GM23338 (cell line): ENCODE measurements around the gene CCDC134. TPM values are rescaled to one million over a fixed set of nuclear protein-coding genes. Genes with fewer than 3 reads are reported as not detected.

Source experiments
- ATAC-seq: fragments of 200-7000 bp; cut with Tn5 transposase; 3 replicates; pipeline ENCODE4 v1.9.1; 2020
- DNase-seq: peaks from one replicate; pipeline ENCODE4 v3.0.0-alpha.2; 2015; ENCODE audit warnings: low spot score
- H2AFZ ChIP-seq: fragments of 200-600 bp; sonication (generic); 2 replicates; pipeline ENCODE4 v1.8.0; 2016; ENCODE audit warnings: antibody characterized with exemption, mild to moderate bottlenecking, moderate library complexity
- H3F3A ChIP-seq: fragments of 200-600 bp; sonication (generic); replicated peaks from 2 replicates; pipeline ENCODE4 v1.8.0; 2017; ENCODE audit warnings: antibody characterized with exemption, mixed run types, low read depth
- H3K27ac ChIP-seq: fragments of 200-600 bp; sonication (generic); 2 replicates; pipeline ENCODE4 v1.6.1; 2016; ENCODE audit warnings: low read depth
- H3K27me3 ChIP-seq: fragments of 200-600 bp; sonication (generic); 2 replicates; pipeline ENCODE4 v1.8.0; 2016; ENCODE audit warnings: mild to moderate bottlenecking, mixed run types, moderate library complexity; ENCODE audit not compliant: insufficient read depth
- H3K36me3 ChIP-seq: fragments of 200-600 bp; sonication (generic); 2 replicates; pipeline ENCODE4 v1.8.0; 2016; ENCODE audit warnings: mild to moderate bottlenecking; ENCODE audit not compliant: insufficient read depth
- H3K4me1 ChIP-seq: fragments of 200-600 bp; sonication (generic); 2 replicates; pipeline ENCODE4 v1.8.0; 2016; ENCODE audit warnings: mild to moderate bottlenecking, moderate library complexity; ENCODE audit not compliant: insufficient read depth
- H3K4me2 ChIP-seq: fragments of 200-600 bp; sonication (generic); 2 replicates; pipeline ENCODE4 v1.7.1; 2017; ENCODE audit warnings: mixed run types
- H3K4me3 ChIP-seq: fragments of 200-600 bp; sonication (generic); 2 replicates; pipeline ENCODE4 v1.6.1; 2016; ENCODE audit warnings: mixed run types
- H3K79me2 ChIP-seq: fragments of 200-600 bp; sonication (generic); replicated peaks from 2 replicates; pipeline ENCODE4 v1.8.0; 2017; ENCODE audit warnings: mild to moderate bottlenecking; ENCODE audit not compliant: insufficient read depth
- H3K9me2 ChIP-seq: fragments of 200-600 bp; sonication (generic); 2 replicates; pipeline ENCODE4 v1.8.0; 2017; ENCODE audit not compliant: insufficient read depth
- H4K20me1 ChIP-seq: fragments of 200-600 bp; sonication (generic); replicated peaks from 2 replicates; pipeline ENCODE4 v1.8.0; 2017; ENCODE audit warnings: mild to moderate bottlenecking; ENCODE audit not compliant: insufficient read depth
- H3K27ac Mint-ChIP-seq: 2 replicates; pipeline ENCODE4 v1.8.0; 2020; ENCODE audit warnings: inconsistent platforms, mild to moderate bottlenecking, moderate library complexity, mixed read lengths
- H3K27me3 Mint-ChIP-seq: 3 replicates; pipeline ENCODE4 v1.8.0; 2022; ENCODE audit warnings: low read depth, mild to moderate bottlenecking, moderate library complexity, mixed read lengths, inconsistent platforms; ENCODE audit not compliant: insufficient read depth, poor library complexity
- H3K36me3 Mint-ChIP-seq: 3 replicates; pipeline ENCODE4 v1.8.0; 2021; ENCODE audit warnings: low read depth, mild to moderate bottlenecking, inconsistent platforms, moderate library complexity, mixed read lengths
- H3K4me1 Mint-ChIP-seq: 3 replicates; pipeline ENCODE4 v1.8.0; 2020; ENCODE audit warnings: mild to moderate bottlenecking, inconsistent platforms, mixed read lengths
- H3K4me3 Mint-ChIP-seq: 3 replicates; pipeline ENCODE4 v1.8.0; 2021; ENCODE audit warnings: moderate library complexity, mild to moderate bottlenecking, inconsistent platforms, mixed read lengths
- H3K9me3 Mint-ChIP-seq: 3 replicates; pipeline ENCODE4 v1.8.0; 2020; ENCODE audit warnings: moderate library complexity, mild to moderate bottlenecking, inconsistent platforms, mixed read lengths
- CTCF ChIP-seq, 2 experiments: fragments of 200-600 bp in 1 of 2; sonication (generic) in 1 of 2; conservative IDR thresholded peaks; 2 replicates each; pipeline versions ENCODE4 v1.5.1 to v1.6.1; 2016 to 2017; ENCODE audit warnings: antibody characterized with exemption in 2 of 2, low read depth in 2 of 2, mild to moderate bottlenecking in 2 of 2, moderate library complexity in 1 of 2
- ETS1 ChIP-seq: IDR thresholded peaks from 2 replicates; pipeline ENCODE4 v1.6.1; 2016; ENCODE audit warnings: antibody characterized with exemption
- EZH2 ChIP-seq: fragments of 200-600 bp; sonication (generic); IDR thresholded peaks from one replicate; pipeline ENCODE4 v1.8.0; 2017; ENCODE audit warnings: antibody characterized with exemption, mild to moderate bottlenecking, low read depth; ENCODE audit not compliant: unreplicated experiment
- EZH2phosphoT487 ChIP-seq: fragments of 200-600 bp; sonication (generic); IDR thresholded peaks from one replicate; pipeline ENCODE4 v1.8.1; 2018; ENCODE audit warnings: antibody characterized with exemption; ENCODE audit not compliant: unreplicated experiment
- JUNB ChIP-seq: IDR thresholded peaks from one replicate; pipeline ENCODE4 v1.6.1; 2016; ENCODE audit warnings: antibody characterized with exemption; ENCODE audit not compliant: unreplicated experiment
- NANOG ChIP-seq: IDR thresholded peaks from 2 replicates; pipeline ENCODE4 v1.6.1; 2016; ENCODE audit warnings: antibody characterized with exemption, borderline replicate concordance
- STAT1 ChIP-seq: IDR thresholded peaks from one replicate; pipeline ENCODE4 v1.6.1; 2016; ENCODE audit warnings: antibody characterized with exemption; ENCODE audit not compliant: unreplicated experiment
- ZNF114 ChIP-seq: fragments of 250-450 bp; sonication (Bioruptor Pico); IDR thresholded peaks from 2 replicates; pipeline ENCODE4 v1.5.0; 2020; ENCODE audit warnings: mild to moderate bottlenecking, moderate library complexity
- ZNF331 ChIP-seq: fragments of 250-450 bp; sonication (Bioruptor Pico); IDR thresholded peaks from 2 replicates; pipeline ENCODE4 v1.5.0; 2020; ENCODE audit warnings: low read depth, mild to moderate bottlenecking, moderate library complexity
- ZNF462 ChIP-seq: fragments of 250-450 bp; sonication (Bioruptor Pico); IDR thresholded peaks from 2 replicates; pipeline ENCODE4 v1.5.0; 2020; ENCODE audit warnings: mild to moderate bottlenecking, moderate library complexity
- polyA plus RNA-seq: library from polyadenylated mRNA; unstranded; fragments of >200 nt; fragmentation: Nextera tagmentation; extraction: Ambion mirVana; gene quantifications from 2 replicates; pipeline ENCODE4 v1.2.1, GENCODE V29; 2016
- total RNA-seq: library from RNA; depleted of rRNA; stranded (reverse); fragments of >200 nt; shearing (Covaris generic); gene quantifications from 2 replicates; pipeline ENCODE4 v1.2.3, GENCODE V29; 2014
- TF ChIP-seq, protein P1 (sequence below): IDR thresholded peaks from one replicate; pipeline ENCODE4 v1.6.1; 2018; ENCODE audit warnings: antibody characterized with exemption; ENCODE audit not compliant: unreplicated experiment

The CCDC134 gene
- total and polyA plus RNA-seq, 2 experiments from 2014 or later = 2.7 to 24.5 TPM

DNA sequence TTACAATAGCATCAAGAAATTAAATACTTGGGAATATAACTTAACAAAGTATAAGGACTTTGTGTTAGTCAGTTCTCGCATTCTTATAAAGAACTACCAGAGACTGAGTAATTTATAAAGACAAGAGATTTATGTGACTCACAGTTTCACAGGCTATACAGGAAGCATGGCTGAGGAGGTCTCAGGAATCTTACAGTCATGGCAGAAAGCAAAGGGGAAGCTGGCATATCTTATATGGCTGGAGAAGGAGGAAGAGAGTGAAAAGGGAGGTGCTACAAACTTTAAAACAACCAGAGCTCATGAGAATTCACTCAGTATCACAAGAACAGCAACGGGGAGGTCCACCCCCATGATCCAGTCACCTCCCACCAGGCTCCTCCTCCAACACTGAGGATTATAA lies 32.0 kb upstream of the CCDC134 start (continued):
- TF ChIP-seq, protein P1, sequence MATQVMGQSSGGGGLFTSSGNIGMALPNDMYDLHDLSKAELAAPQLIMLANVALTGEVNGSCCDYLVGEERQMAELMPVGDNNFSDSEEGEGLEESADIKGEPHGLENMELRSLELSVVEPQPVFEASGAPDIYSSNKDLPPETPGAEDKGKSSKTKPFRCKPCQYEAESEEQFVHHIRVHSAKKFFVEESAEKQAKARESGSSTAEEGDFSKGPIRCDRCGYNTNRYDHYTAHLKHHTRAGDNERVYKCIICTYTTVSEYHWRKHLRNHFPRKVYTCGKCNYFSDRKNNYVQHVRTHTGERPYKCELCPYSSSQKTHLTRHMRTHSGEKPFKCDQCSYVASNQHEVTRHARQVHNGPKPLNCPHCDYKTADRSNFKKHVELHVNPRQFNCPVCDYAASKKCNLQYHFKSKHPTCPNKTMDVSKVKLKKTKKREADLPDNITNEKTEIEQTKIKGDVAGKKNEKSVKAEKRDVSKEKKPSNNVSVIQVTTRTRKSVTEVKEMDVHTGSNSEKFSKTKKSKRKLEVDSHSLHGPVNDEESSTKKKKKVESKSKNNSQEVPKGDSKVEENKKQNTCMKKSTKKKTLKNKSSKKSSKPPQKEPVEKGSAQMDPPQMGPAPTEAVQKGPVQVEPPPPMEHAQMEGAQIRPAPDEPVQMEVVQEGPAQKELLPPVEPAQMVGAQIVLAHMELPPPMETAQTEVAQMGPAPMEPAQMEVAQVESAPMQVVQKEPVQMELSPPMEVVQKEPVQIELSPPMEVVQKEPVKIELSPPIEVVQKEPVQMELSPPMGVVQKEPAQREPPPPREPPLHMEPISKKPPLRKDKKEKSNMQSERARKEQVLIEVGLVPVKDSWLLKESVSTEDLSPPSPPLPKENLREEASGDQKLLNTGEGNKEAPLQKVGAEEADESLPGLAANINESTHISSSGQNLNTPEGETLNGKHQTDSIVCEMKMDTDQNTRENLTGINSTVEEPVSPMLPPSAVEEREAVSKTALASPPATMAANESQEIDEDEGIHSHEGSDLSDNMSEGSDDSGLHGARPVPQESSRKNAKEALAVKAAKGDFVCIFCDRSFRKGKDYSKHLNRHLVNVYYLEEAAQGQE = no peak
- TF ChIP-seq ETS1 (no peak), EZH2phosphoT487 (no peak), EZH2 (no peak), ZNF331 (CRISPR knock-in tag) (no peak), CTCF (conservative IDR thresholded peaks at IDR 0.05; ENCODE audit: low read depth in 2 of 2) (no peak), ZNF114 (CRISPR knock-in tag) (no peak), NANOG (no peak), JUNB (no peak)

GRCh38 chr22:41770715-41771468 lies 29.6 kb upstream of the CCDC134 start:
- no peaks in the 10 kb centered on the region for H3K36me3 Mint-ChIP-seq
- Histone ChIP-seq H3K4me3 (no peak overlapping the region), H3K4me1 (no peaks in the 10 kb centered on the region; the same call in 1 of the 2 replicates), H4K20me1 (no peaks in the 10 kb centered on the region), H3K9me2 (no peaks in the 10 kb centered on the region), H2AFZ (no peak overlapping the region), H3F3A (no peaks in the 10 kb centered on the region), H3K79me2 (no peaks in the 10 kb centered on the region), H3K27me3 (no peaks in the 10 kb centered on the region), H3K4me2 (no peak overlapping the region), H3K36me3 (no peaks in the 10 kb centered on the region), H3K27ac (no peak overlapping the region)
- DNase-seq = no peak
- H3K4me3 Mint-ChIP-seq = no peak overlapping the region
- no peak for ATAC-seq
- no peaks in the 10 kb centered on the region for H3K4me1 Mint-ChIP-seq
- H3K9me3 Mint-ChIP-seq = no peaks in the 10 kb centered on the region
- H3K27me3 Mint-ChIP-seq = peaks cover 4% of the 10 kb centered on the region
- H3K27ac Mint-ChIP-seq = no peak overlapping the region
- TF ChIP-seq ZNF462 (CRISPR knock-in tag) = no peak
- TF ChIP-seq EZH2 = no peak
- no peak for TF ChIP-seq ZNF114 (CRISPR knock-in tag)
- TF ChIP-seq JUNB = no peak
- TF ChIP-seq NANOG = no peak
- no peak for TF ChIP-seq STAT1
